HepG2 (cell line): ENCODE data around the gene TSPAN9. TPM values are rescaled to one million over a fixed set of nuclear protein-coding genes. Genes with fewer than 3 reads are reported as not detected.

Source experiments
- ATAC-seq: fragments of 200-7000 bp; cut with Tn5 transposase; 3 replicates; pipeline ENCODE4 v1.9.1; 2020; ENCODE audit warnings: mild to moderate bottlenecking, moderate library complexity
- BruUV-seq: library from RNA; stranded (reverse); fragments of 400-500 nt; replicated peaks from 2 replicates; lab custom pipeline; 2021; lab: Mats Ljungman, UMichigan
- CTCF ChIA-PET: fragments of 300-600 bp; formaldehyde crosslinking; extraction: SDS; loops from one replicate; lab custom pipeline; 2021; ENCODE audit warnings: low total read pairs, inconsistent platforms, low intra/inter-chr PET ratio; lab: Yijun Ruan, JAX
- POLR2A ChIA-PET: fragments of 350-600 bp; sonication (Branson Sonifier 250); formaldehyde crosslinking; loops from one replicate; lab custom pipeline; 2020; ENCODE audit warnings: antibody characterized with exemption, inconsistent platforms; lab: Yijun Ruan, JAX
- DNase-seq: peaks from one replicate; pipeline ENCODE4 v3.0.0-alpha.2; 2015; ENCODE audit warnings: low spot score
- FAIRE-seq: peaks from 3 replicates; lab custom pipeline; 2011; peaks lifted over from hg19 to GRCh38; lab: Jason Lieb, UNC
- H2AFZ ChIP-seq: one replicate; pipeline ENCODE4 v1.6.1; 2011; ENCODE audit warnings: low read length, inconsistent platforms
- H3K27ac ChIP-seq: fragments of 300-600 bp; 3 replicates; pipeline ENCODE4 v1.8.0; 2011; ENCODE audit warnings: mixed run types, mild to moderate bottlenecking, mixed read lengths, low read length, inconsistent platforms; ENCODE audit not compliant: insufficient read depth; ENCODE audit errors: extremely low read length
- H3K27me3 ChIP-seq, 2 experiments: fragments of 200-600 bp in 1 of 2; 2 replicates in 1 of 2; 3 replicates in 1 of 2; pipeline versions ENCODE4 v1.6.0 to v1.8.0; 2011; ENCODE audit warnings: low read length in 2 of 2, mild to moderate bottlenecking in 2 of 2, moderate library complexity in 2 of 2, inconsistent platforms in 1 of 2; ENCODE audit not compliant: insufficient read depth in 2 of 2, control insufficient read depth in 1 of 2
- H3K36me3 ChIP-seq, 2 experiments: fragments of 200-600 bp in 1 of 2; replicated peaks in 1 of 2; 2 replicates in 1 of 2; 3 replicates in 1 of 2; pipeline versions ENCODE4 v1.5.1 to v1.8.0; 2011; ENCODE audit warnings: low read length in 2 of 2, inconsistent platforms in 1 of 2; ENCODE audit not compliant: insufficient read depth in 2 of 2, control insufficient read depth in 1 of 2
- H3K4me1 ChIP-seq: 2 replicates; pipeline ENCODE4 v1.5.1; 2012; ENCODE audit warnings: low read length, inconsistent platforms; ENCODE audit not compliant: insufficient read depth
- H3K4me2 ChIP-seq: 2 replicates; pipeline ENCODE4 v1.6.0; 2011; ENCODE audit warnings: low read depth, low read length, inconsistent platforms
- H3K4me3 ChIP-seq, 3 experiments: fragments of 200-600 bp in 1 of 3; sonication (generic), shearing (Covaris generic) in 1 of 3; replicated peaks in 1 of 3; 2 replicates each; pipeline ENCODE4 v1.5.1; 2011 to 2016; ENCODE audit warnings: low read length in 3 of 3, inconsistent platforms in 2 of 3, low read depth in 2 of 3, mild to moderate bottlenecking in 2 of 3, control low read depth in 1 of 3, mixed read lengths in 1 of 3; ENCODE audit not compliant: insufficient read depth in 1 of 3
- H3K79me2 ChIP-seq: one replicate; pipeline ENCODE4 v1.6.1; 2011; ENCODE audit warnings: low read length, inconsistent platforms; ENCODE audit not compliant: insufficient read depth
- H3K9ac ChIP-seq: 2 replicates; pipeline ENCODE4 v1.6.0; 2011; ENCODE audit warnings: mild to moderate bottlenecking, low read depth, low read length, inconsistent platforms; ENCODE audit not compliant: insufficient read depth
- H3K9me3 ChIP-seq: 2 replicates; pipeline ENCODE4 v1.5.1; 2012; ENCODE audit warnings: mild to moderate bottlenecking, low read length
- H4K20me1 ChIP-seq: 2 replicates; pipeline ENCODE4 v1.6.0; 2011; ENCODE audit warnings: inconsistent platforms, mild to moderate bottlenecking, low read length, moderate library complexity; ENCODE audit not compliant: insufficient read depth
- CREB1 ChIP-seq, 2 experiments: fragments of 450-650 bp in 1 of 2; IDR thresholded peaks; 2 replicates each; pipeline ENCODE4 v1.6.1; 2016 to 2017; ENCODE audit warnings: control low read depth in 1 of 2, mild to moderate bottlenecking in 1 of 2, missing compliant biosample characterization in 1 of 2, missing genetic modification characterization in 1 of 2
- E2F2 ChIP-seq: sonication (generic); formaldehyde crosslinking; IDR thresholded peaks from 2 replicates; pipeline ENCODE4 v1.4.0; 2020; ENCODE audit warnings: missing genetic modification reagents, borderline replicate concordance
- GATAD1 ChIP-seq: IDR thresholded peaks from 2 replicates; pipeline ENCODE4 v1.6.1; 2016; ENCODE audit warnings: missing genetic modification reagents, missing compliant biosample characterization
- HOXA3 ChIP-seq: sonication (generic); formaldehyde crosslinking; IDR thresholded peaks from 2 replicates; pipeline ENCODE4 v1.5.0; 2020; ENCODE audit warnings: missing genetic modification reagents
- ZNF496 ChIP-seq: sonication (generic); formaldehyde crosslinking; IDR thresholded peaks from 2 replicates; pipeline ENCODE4 v1.8.1; 2023; ENCODE audit warnings: mild to moderate bottlenecking, moderate library complexity, missing genetic modification reagents; ENCODE audit not compliant: insufficient replicate concordance
- ZNF597 ChIP-seq: sonication (generic); formaldehyde crosslinking; IDR thresholded peaks from 2 replicates; pipeline ENCODE4 v1.5.0; 2020; ENCODE audit warnings: missing genetic modification reagents
- WGBS: methylation state at CpG from one replicate; pipeline ENCODE4 v1.1.6; 2017; ENCODE audit warnings: low lambda C conversion rate; 5-methylcytosine and 5-hydroxymethylcytosine counted together
- in situ Hi-C: cut with HindIII; loops from 2 replicates; pipeline ENCODE4 v1.10.0; 2017; ENCODE audit warnings: low pct_unique_long_range_greater_than_20kb; ENCODE audit not compliant: extremely low pct_ligation_motif_present
- intact Hi-C: fragments of 100-400 bp; cut with micrococcal nuclease; formaldehyde crosslinking; loops from one replicate; pipeline ENCODE4 v1.10.0; 2022; ENCODE audit not compliant: unreplicated experiment
- polyA plus RNA-seq, 8 experiments: library from polyadenylated mRNA; depleted of rRNA in 3 of 8; stranded (reverse) in 7 of 8; unstranded in 1 of 8; fragments of >200 nt; fragmentation: Illumina TruSeq in 4 of 8; extraction: Trizol in 4 of 8; gene quantifications; 2 replicates each; pipeline versions ENCODE4 v1.2.1 to v1.2.3, GENCODE V29; 2011 to 2016; ENCODE audit warnings: low read depth in 4 of 8, missing spikeins in 1 of 8, mixed read lengths in 1 of 8; ENCODE audit not compliant: insufficient read depth in 1 of 8
- total RNA-seq, 5 experiments: library from RNA; depleted of rRNA; stranded (reverse); fragments of >200 nt; fragmentation: Illumina TruSeq; extraction: Trizol; gene quantifications; 2 replicates each; pipeline ENCODE4 v1.2.3, GENCODE V29; 2016; ENCODE audit warnings: low read depth in 1 of 5
- TF ChIP-seq, protein P1 (sequence below): IDR thresholded peaks from 2 replicates; pipeline ENCODE4 v1.6.1; 2018; ENCODE audit warnings: missing genetic modification reagents, mild to moderate bottlenecking, missing compliant biosample characterization

TSPAN9 gene
- total and polyA plus RNA-seq, 2 of the 13 experiments (the other 11 are each of a cell fraction or from before 2014, with no cell fraction given) = 18.1 to 42.3 TPM

DNA sequence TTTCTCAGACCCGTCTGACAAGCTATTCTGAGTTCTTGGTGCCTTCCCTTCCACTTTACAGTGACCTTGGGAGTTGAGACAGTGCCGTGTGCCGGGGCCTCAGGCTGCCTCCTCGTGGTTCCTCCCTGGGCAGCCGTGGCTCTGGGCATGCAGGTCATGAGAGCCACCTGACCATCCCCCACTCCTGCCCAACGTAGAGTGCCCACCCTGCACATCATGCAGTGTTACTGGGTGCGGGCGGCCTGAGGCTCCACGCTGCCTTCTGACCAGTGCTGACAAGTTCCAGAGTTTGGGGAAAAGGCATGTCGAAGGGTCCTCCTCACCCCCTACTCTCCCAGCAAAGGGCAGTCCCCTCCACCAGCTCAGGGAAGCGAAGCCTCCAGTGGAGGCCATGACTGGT, 190.5 kb downstream of the TSPAN9 start:
- intact Hi-C loops = no loop called here
- H3K27me3 ChIP-seq = no peaks in the 10 kb centered on the region
- no peak overlapping the region for H3K9ac ChIP-seq
- TF ChIP-seq, protein P1, sequence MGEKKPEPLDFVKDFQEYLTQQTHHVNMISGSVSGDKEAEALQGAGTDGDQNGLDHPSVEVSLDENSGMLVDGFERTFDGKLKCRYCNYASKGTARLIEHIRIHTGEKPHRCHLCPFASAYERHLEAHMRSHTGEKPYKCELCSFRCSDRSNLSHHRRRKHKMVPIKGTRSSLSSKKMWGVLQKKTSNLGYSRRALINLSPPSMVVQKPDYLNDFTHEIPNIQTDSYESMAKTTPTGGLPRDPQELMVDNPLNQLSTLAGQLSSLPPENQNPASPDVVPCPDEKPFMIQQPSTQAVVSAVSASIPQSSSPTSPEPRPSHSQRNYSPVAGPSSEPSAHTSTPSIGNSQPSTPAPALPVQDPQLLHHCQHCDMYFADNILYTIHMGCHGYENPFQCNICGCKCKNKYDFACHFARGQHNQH (CRISPR knock-in tag) = no peak
- TF ChIP-seq ZNF496 (CRISPR knock-in tag) = no peak
- TF ChIP-seq CREB1 (IDR thresholded peaks at IDR 0.05) = no peak
- no peak for TF ChIP-seq CREB1 (CRISPR knock-in tag; IDR thresholded peaks at IDR 0.05)
- no peak for TF ChIP-seq GATAD1 (CRISPR knock-in tag)
- TF ChIP-seq E2F2 (CRISPR knock-in tag) = no peak
- TF ChIP-seq HOXA3 (CRISPR knock-in tag) = no peak
- TF ChIP-seq ZNF597 (CRISPR knock-in tag) = no peak
- FAIRE-seq = no peak
- ChIA-PET CTCF (no interaction called here), POLR2A (no interaction called here)
- no peaks in the 10 kb centered on the region for H3K4me1 ChIP-seq
- H3K4me2 ChIP-seq = no peak overlapping the region
- H3K79me2 ChIP-seq = no peaks in the 10 kb centered on the region
- H4K20me1 ChIP-seq = peaks cover 3% of the 10 kb centered on the region; the same call in 1 of the 2 replicates
- BruUV-seq = no TSS peak
- H3K9me3 ChIP-seq = no peaks in the 10 kb centered on the region
- no peak for ATAC-seq
- H3K27ac ChIP-seq = no peak overlapping the region
- in situ Hi-C loops = no loop called here
- no peak for DNase-seq
- peaks cover 0 to 7% of the 10 kb centered on the region in 2 experiments; a peak in 2 of 5 replicates for H3K36me3 ChIP-seq
- H3K4me3 ChIP-seq = no peak overlapping the region
- WGBS = 89% methylated on average over 10 of the region's 11 CpGs
- no peak overlapping the region for H2AFZ ChIP-seq
